SKM-1 treated with dmso at 0.1 percent for 144 hours (cell line): ENCODE results near the gene UBXN10.
"Not testable (repeated sequence)": the region's sequence is repeated elsewhere in the genome, so short reads cannot be mapped to it uniquely, and the experiment has no call there.

ENCODE experiments used
- DNase-seq: peaks from one replicate; lab custom pipeline; 2025; ENCODE audit not compliant: unreplicated experiment; lab: John Stamatoyannopoulos, UW

Gene UBXN10

DNA sequence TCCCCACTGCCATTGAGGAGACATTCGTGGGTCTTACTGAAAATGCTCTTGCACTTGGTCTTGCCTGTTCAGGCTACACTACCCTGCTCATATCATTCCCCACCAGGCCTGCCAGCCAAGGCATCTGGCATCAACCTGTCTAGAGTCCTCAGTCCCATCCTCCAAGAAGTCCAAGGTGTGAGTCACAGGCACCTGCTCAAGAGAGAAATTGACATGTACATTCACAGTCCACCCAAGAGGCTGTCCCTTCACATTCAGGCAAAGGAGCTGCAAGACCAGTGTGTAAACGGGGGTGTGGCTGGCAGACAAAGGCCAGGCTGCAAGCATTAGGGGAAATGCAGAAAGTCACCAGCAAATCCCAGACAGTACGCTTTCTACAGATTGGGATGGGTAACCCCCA, 13.5 kb downstream of the UBXN10 start:
- no peak for DNase-seq

DNA sequence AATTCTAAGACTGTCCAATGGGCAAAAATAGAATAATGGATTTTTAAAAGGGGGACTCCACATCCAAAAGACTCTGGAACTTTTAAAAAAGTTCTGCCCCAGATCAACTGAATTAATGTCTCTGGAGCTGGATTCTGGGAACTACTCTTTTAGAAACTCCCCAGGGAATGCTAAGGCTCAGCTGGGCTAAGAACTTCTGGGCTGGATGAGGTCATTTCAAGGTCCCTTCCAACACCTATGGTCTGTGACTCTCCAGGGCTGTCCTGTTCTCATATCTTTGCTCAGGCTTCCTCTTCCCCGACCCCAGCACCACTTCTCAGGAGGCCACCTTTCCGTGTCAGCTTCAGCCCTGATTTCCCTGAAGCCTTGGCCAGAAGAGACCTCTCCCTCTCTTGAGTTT, 13.9 kb downstream of the UBXN10 start:
- DNase-seq: no peak

GRCh38 chr1:20200966-20201365, 15.1 kb downstream of the UBXN10 start:
- no peak for DNase-seq

GRCh38 chr1:20202166-20202565, 16.3 kb downstream of the UBXN10 start:
- DNase-seq: no peak

GRCh38 chr1:20207546-20207945, 21.6 kb downstream of the UBXN10 start:
- DNase-seq: no peak

- DNase-seq: no peak
These were observed 23.6 kb downstream of the UBXN10 start for GRCh38 chr1:20209471-20209870.

DNA sequence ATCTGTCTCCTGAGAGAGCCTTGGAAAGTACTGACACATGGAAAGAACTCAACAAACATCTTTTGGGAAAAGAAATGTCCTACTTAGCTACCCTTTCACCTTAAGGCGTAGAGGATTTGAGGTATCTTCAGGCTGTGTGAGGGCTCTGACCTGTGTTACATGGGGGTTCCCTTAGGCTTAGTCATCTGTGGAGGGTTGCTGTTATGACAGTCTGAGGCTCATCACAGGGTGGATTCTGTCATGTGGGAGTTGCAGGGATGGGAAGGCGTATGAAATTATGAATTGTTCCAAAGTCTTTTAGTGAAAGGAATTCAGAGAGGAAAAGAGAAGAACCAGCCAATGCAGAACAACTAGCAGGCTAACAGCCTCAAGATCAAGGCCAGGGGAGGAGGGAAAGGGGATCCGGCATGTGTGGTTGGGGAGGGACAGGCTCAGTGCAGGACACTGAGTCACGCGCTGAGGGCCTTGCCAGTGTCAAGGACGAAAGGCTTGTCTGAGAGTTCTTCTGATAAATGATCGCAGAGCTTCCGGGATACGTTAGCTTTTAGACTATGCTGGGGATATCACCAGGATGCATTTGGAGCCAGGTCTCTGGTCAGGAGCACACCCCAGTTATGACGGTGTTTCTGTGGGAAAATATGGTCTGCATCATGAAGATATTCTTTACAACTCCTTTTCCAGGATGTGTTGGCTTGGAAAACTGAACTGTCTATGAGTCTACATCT, 25.0 kb downstream of the UBXN10 start:
- no peak for DNase-seq

- DNase-seq: no peak
These were observed 25.6 kb downstream of the UBXN10 start for GRCh38 chr1:20211511-20211931.

GRCh38 chr1:20212085-20212684, 26.3 kb downstream of the UBXN10 start:
- no peak for DNase-seq

GRCh38 chr1:20212685-20213331, 26.9 kb downstream of the UBXN10 start:
- peak; percentile 40 for DNase-seq

DNA sequence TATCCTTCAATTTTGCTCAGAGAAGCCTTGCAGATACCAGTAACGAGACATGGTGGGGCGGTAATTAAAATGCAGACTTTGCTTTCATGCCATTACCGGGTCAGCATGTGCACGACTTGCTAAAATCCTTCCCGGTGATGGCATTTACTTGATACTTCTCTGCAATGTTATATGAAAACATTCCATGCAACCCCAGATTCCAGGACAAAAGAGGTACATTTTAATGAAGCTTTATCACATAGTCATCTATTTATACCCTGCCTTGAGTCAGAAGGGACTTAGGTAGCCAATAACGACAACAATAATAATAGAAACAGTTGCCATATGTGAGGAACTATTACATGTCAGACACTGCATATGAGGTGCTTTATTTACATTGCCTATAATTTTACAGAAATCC, 29.8 kb downstream of the UBXN10 start:
- DNase-seq: no peak

- peak; percentile 26 for DNase-seq
These were observed 30.7 kb downstream of the UBXN10 start for GRCh38 chr1:20216574-20216973.

GRCh38 chr1:20219053-20219452, 33.2 kb downstream of the UBXN10 start:
- not testable (repeated sequence) for DNase-seq

GRCh38 chr1:20220036-20220435, 34.1 kb downstream of the UBXN10 start:
- no peak for DNase-seq

GRCh38 chr1:20223106-20223505, 37.2 kb downstream of the UBXN10 start:
- DNase-seq: peak; percentile 72

DNA sequence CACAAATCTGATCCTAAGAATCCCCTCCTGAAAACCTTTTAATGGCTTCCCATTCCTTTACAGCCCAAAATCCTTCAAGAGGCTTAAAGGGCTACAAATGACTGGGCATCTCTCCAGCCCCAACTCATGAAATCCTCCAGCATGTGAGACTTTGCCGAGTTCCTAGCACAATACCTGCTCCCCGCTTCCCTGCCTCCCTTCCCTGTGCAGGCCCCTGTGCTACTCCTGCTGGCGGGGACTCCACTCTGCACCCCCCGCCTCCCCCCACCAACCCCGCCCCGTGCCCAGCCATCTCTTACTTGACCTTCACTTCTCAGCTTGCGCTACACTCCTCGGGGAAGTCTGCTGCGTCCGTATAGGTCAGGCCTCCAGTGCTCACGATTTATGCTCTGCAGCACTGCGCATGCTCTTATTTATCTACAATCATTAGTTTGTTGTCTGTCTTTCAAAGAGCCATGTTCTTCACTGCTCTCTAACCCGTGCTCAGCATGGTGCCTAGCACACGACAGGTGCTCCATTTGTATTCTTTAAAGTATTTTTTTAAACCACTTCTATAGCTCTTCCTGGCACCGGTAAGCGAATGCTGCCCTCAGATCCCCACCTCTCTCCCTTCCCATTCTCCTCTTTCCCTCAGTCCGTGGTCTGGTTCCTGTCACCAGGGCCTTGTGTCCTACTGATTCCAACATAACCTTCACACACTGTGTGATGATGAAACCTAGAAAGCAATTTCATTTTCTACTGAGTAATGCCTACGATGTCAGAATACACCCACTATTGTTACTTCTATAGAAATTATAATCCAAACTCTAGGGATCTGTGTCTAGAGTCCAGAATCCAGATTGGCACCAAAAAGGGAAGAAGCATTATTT, 37.9 kb downstream of the UBXN10 start:
- DNase-seq: no peak

- DNase-seq: no peak
These were observed 38.6 kb downstream of the UBXN10 start for GRCh38 chr1:20224546-20224945.

- DNase-seq: no peak
These were observed 41.8 kb downstream of the UBXN10 start for GRCh38 chr1:20227704-20228103.

- no peak for DNase-seq
These were observed 42.5 kb downstream of the UBXN10 start for GRCh38 chr1:20228314-20228825.

GRCh38 chr1:20229171-20229570, 43.3 kb downstream of the UBXN10 start:
- no peak for DNase-seq

DNA sequence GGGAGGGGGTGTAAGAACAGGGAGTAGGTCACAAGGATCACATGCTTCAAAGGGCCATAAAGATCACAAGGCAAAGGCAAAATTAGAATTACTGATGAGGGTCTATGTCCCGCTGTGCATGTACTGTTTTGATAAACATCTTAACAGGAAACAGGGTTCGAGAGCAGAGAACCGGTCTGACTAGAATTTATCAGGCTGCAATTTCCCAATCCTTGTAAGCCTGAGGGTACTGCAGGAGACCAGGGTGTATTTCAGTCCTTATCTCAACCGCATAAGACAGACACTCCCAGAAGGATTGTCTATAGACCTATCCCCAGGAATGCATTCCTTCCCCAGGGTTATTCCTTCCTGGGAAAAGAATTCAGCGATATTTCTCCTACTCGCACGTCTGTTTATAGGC, 46.7 kb downstream of the UBXN10 start:
- DNase-seq: not testable (repeated sequence)
